NCI-H1105 (cell line): ENCODE measurements around the gene HSPA6.
A peak's percentile ranks its signal among the peaks of the same experiment; 100 is the strongest.
"Not testable (repeated sequence)": the region's sequence is repeated elsewhere in the genome, so short reads cannot be mapped to it uniquely, and the experiment has no call there.

ENCODE experiments used
- DNase-seq: peaks from one replicate; lab custom pipeline; 2025; lab: John Stamatoyannopoulos, UW

Gene HSPA6

GRCh38 chr1:161503394-161503748 is 21.0 kb upstream of the HSPA6 start:
- no peak for DNase-seq

GRCh38 chr1:161505686-161506085 is 18.7 kb upstream of the HSPA6 start:
- no peak for DNase-seq

DNA sequence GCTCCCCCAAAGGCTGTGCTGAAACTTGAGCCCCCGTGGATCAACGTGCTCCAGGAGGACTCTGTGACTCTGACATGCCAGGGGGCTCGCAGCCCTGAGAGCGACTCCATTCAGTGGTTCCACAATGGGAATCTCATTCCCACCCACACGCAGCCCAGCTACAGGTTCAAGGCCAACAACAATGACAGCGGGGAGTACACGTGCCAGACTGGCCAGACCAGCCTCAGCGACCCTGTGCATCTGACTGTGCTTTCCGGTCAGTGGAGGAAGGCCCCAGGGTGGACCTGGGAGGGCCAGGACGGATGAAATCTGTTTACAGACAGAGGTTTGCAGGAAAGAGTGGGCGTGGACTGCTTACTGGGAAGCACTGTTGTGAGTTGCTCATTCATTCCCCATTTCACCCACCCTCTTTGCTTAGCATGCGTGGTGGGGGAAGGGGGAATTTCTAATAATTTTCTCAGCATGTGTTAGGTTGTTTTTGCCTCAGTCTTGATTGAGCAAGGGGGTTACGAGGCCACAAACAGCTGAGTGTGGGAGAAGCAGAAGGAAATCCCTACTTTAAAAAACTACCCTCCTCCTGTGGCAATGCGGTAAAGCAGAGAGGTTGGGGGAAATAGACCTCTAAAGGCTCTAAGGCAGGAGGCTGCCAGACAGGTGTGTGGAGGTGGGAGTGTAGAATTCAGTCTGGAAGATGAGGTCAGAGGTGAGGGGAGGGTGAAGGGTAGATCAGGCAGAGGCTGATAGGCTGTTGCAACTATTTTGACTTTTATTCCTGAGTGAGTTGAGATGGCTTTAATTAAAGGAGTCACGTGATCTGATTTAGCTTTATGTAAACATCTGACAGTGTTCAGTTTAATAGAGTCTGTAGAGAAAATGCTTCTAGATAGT is 17.8 kb upstream of the HSPA6 start:
- DNase-seq, result peak; percentile 42

- DNase-seq, result no peak
Observed at GRCh38 chr1:161510477-161510876, 13.9 kb upstream of the HSPA6 start.

- peak; percentile 95 for DNase-seq
Observed at GRCh38 chr1:161511018-161511755, 13.2 kb upstream of the HSPA6 start.

GRCh38 chr1:161511756-161512060 is 12.6 kb upstream of the HSPA6 start:
- no peak for DNase-seq

DNA sequence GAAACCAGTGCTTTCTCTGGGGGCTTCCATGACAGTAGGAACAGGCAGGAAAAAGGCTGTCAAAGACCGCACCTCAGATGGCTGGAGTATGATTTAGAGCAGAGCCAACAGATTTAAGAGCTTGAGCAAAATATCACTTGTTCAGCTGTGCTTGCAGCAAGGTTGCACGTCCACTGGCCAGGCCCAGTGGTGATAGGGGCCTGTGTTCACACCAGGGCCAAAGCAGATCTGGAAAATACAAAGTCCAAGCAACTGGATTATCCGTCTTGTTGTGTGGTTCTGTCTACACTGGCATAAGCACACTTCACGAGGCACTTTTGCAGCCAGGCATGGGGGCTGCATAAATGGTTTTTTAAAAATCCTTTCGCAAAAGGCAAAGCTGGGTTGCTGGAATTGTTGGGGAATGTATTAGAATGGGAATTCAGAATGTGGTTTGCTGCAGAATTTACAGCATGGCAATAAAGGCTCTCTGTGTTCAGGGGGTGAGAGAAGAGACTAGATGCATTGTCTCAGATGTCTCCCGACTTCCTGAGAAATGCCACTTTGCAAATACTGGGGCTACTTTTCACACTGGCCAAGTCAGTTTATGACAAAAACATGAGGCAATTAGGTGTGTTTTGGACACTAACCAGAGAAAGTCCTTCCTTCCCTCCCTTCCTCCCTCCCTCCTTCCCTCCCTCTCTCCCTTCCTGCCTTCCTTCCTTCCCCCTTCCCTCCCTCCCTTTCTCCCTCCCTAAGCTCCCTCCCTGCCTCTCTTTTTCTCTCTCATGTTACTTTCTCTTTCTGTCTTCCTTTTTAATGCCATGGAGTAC is 11.5 kb upstream of the HSPA6 start:
- not testable (repeated sequence) for DNase-seq

DNA sequence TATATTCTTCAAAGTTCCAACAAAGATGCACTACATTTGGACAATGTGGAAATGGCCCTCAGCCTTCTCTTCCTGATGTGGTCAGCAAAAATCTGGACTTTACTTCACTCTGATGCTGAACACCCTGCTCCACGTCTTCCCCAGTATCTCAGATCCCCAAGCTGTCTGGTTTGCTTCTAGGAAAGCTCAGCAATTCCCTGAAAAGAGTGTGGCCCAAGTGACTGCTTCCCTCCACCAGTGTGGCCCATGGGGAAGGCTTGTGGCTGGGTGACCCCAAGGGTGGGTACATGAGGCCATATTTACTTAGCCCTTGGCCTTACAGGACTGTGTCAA is 10.9 kb upstream of the HSPA6 start:
- DNase-seq, result not testable (repeated sequence)

- not testable (repeated sequence) for DNase-seq
Observed at GRCh38 chr1:161513953-161514352, 10.4 kb upstream of the HSPA6 start.

DNA sequence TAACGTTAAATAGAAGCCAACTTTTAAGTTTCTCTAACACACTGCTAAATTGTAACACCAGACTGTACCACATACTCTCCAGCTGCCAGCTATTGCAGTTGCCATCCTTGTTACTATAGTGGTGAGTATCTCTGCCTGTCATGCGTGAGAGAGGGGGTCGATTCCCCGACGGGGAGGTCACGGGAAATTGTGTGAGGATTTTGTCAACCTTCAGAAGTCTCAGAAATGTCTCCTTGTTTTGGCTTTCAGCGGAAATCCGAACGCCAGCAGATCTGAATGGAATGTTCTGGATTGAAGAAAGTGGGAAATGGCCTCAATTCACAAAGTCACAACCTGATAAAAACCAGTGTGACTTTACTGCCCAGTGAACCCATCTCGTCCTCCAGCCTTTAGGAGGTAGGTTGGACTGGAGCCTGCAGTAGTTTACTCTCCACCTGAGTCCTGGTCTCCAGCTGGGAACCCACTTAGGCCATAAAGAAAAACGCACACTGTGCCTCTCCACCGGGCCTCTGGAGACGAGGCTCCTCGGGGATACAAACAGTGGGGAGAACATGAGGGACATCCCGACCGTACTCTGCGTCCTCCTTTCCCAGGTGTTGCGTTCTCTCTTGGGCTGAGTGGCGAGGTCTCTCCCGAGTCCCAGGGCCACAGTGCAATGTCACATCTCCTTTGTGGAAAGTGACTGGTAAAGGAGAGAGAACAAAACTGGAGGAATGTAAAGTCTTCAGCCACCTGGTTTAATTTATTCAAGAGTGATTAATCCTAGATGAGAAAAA is 1.1 kb upstream of the HSPA6 start:
- not testable (repeated sequence) for DNase-seq

- DNase-seq, result not testable (repeated sequence)
Observed at GRCh38 chr1:161524742-161525291, 477 bp downstream of the HSPA6 start.

DNA sequence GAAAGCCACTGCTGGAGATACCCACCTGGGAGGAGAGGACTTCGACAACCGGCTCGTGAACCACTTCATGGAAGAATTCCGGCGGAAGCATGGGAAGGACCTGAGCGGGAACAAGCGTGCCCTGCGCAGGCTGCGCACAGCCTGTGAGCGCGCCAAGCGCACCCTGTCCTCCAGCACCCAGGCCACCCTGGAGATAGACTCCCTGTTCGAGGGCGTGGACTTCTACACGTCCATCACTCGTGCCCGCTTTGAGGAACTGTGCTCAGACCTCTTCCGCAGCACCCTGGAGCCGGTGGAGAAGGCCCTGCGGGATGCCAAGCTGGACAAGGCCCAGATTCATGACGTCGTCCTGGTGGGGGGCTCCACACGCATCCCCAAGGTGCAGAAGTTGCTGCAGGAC is 981 bp downstream of the HSPA6 start:
- not testable (repeated sequence) for DNase-seq

DNA sequence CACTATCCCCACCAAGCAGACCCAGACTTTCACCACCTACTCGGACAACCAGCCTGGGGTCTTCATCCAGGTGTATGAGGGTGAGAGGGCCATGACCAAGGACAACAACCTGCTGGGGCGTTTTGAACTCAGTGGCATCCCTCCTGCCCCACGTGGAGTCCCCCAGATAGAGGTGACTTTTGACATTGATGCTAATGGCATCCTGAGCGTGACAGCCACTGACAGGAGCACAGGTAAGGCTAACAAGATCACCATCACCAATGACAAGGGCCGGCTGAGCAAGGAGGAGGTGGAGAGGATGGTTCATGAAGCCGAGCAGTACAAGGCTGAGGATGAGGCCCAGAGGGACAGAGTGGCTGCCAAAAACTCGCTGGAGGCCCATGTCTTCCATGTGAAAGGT is 1.6 kb downstream of the HSPA6 start:
- not testable (repeated sequence) for DNase-seq

GRCh38 chr1:161528550-161528949 is 4.2 kb downstream of the HSPA6 start:
- peak; percentile 48 for DNase-seq

DNA sequence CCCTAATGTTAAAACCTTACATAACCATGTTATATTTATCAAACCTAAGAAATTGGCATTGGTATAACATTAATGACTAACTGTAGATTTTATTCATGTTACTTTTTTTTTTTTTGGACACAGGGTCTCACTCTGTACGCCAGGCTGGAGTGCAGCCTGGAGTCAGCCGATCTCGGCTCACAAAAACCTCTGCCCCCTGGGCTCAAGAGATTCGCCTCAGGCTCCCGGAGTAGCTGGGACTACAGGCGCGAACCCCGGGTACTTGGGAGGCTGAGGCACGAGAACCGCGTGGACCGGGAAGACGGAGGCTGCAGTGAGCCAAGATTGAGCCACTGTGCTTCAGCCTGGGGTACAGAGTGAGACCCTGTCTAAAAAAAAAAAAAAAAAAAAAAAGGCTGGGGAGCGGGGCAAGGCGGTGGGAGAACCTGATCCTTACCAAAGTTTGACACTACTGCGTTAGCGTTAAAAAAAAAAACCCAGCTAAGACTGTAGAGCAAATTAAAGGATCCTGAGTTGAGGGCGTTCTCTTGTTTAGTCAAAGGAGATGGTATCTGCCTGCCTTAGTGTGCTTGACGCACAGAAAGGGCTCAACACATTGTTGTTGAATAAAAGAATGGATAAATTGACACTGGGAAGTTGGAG is 5.2 kb downstream of the HSPA6 start:
- DNase-seq, result not testable (repeated sequence)

GRCh38 chr1:161530158-161530557 is 5.8 kb downstream of the HSPA6 start:
- DNase-seq, result peak; percentile 29

DNA sequence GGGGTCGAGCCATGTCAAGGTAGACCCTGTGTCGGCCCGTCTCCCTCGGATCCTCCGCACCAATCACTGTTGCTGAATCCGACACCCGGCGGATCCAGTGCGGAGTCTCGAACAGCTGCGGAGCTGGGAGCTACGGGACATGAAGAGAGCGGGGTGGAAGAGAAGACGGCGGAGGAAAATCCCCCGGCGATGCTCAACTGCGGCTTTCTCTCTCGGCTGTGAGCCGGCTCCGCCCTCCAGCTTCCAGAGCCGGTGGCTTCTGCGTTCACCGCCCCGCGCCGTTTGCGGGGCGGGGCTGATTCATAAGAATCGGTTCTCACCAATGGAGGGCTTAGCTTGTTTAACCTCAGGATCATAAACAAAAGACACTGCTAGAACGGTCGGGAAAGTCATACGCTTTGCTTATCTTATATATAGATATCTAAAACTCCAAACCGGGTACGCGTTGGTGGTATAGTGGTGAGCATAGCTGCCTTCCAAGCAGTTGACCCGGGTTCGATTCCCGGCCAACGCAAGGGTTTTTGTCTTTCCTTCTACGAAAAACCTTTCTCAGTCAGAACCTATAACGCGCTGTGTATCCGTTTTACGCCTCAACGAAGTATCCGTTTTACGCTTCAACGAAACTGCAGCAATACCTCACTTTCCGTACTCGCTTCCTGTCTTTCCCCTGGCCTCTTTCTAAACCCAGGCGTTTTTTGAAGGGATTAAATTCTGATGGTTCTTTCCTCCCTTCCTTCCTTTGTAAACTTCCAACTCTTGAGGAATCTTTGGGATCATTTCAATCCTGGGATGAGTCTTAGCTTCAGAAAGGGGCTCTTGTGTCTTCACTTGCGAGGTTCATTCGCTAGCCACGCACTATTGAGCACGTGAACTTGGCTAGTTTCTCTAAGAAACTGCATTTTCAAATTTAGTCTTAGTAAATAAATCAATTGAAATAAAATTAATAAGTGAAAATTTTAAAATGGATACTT is 6.6 kb downstream of the HSPA6 start:
- DNase-seq, result peak; percentile 88

DNA sequence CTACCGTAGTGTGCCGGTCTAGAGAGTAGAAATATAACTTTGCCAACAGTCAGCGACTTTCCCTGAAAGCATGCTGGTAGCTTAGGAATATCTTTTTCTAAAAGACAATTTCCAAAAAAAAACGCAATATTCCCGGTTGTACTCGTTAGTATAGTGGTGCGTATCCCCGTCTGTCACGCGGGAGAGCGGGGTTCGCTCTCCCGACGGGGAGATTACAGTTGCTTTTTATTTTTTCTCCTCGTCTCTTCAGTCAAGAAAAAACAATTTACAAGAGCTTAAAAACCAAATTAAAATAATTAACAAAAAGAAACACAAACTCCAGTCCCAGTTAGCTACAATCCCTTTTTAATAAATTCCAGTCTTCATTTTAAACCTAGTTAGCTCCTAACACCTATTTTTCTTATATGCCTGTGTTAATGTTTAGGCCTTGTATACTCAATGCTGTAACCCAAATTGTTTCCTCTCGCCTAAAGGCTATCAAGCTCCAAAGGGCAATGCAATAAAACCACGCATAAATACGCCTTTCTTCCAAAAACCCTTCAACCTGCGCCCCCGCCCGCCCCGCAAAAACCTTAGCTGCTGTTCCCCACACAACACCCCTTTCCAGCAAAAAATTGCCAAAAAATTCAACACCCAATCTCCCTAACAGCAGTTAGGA is 7.8 kb downstream of the HSPA6 start:
- DNase-seq, result no peak
